ENCODE results near the gene FOXD4L1.
"Not testable (repeated sequence)": the region's sequence is repeated elsewhere in the genome, so short reads cannot be mapped to it uniquely, and the experiment has no call there.

GRCh38 chr2:113524986-113525385 is 26.5 kb downstream of the FOXD4L1 start:
- TF ChIP-seq POLR2A, CTCF, POLR2AphosphoS5, EP300 (IDR thresholded peaks at IDR 0.05): not testable (repeated sequence)

Data from stomach (tissue), 4 donors.